IPS DF 6.9 (cell line): Measurements from ENCODE around the gene NFIB.

Experiments
- DNase-seq: peaks from one replicate; pipeline ENCODE4 v3.0.0-alpha.2; 2013; ENCODE audit warnings: low read depth, low spot score
- H3K27ac ChIP-seq: one replicate; pipeline ENCODE4 v1.5.1; 2013; ENCODE audit warnings: low read length, control low read depth
- H3K27me3 ChIP-seq: 2 replicates; pipeline ENCODE4 v1.6.1; 2013; ENCODE audit warnings: mild to moderate bottlenecking, low read length; ENCODE audit not compliant: control insufficient read depth, insufficient read depth
- H3K36me3 ChIP-seq: 2 replicates; pipeline ENCODE4 v1.6.1; 2013; ENCODE audit warnings: low read length; ENCODE audit not compliant: control insufficient read depth, insufficient read depth
- H3K4me1 ChIP-seq: 2 replicates; pipeline ENCODE4 v1.6.1; 2013; ENCODE audit warnings: low read length; ENCODE audit not compliant: control insufficient read depth, insufficient read depth
- H3K4me3 ChIP-seq: 2 replicates; pipeline ENCODE4 v1.5.1; 2013; ENCODE audit warnings: mild to moderate bottlenecking, low read length
- H3K9me3 ChIP-seq: 2 replicates; pipeline ENCODE4 v1.6.1; 2013; ENCODE audit warnings: low read length, inconsistent platforms; ENCODE audit not compliant: control insufficient read depth, insufficient read depth
- WGBS: extraction: QIAGEN DNeasy Blood & Tissue Kit; methylation state at CpG from one replicate; pipeline ENCODE4 v1.1.7; 2013; ENCODE audit warnings: mixed read lengths, missing lambda C conversion rate; ENCODE audit not compliant: insufficient read length, insufficient coverage; 5-methylcytosine and 5-hydroxymethylcytosine counted together

NFIB gene

GRCh38 chr9:14188538-14188937, 125.4 kb downstream of the NFIB start:
- Histone ChIP-seq H3K36me3 (no peaks in the 10 kb centered on the region), H3K9me3 (no peaks in the 10 kb centered on the region), H3K4me3 (no peak overlapping the region), H3K27me3 (no peaks in the 10 kb centered on the region), H3K4me1 (no peaks in the 10 kb centered on the region), H3K27ac (no peak overlapping the region)
- DNase-seq = no peak
- WGBS = no CpG with 5 or more reads among the region's 3 CpGs

GRCh38 chr9:14188011-14188410, 125.9 kb downstream of the NFIB start:
- Histone ChIP-seq H3K4me3 (no peak overlapping the region), H3K36me3 (no peaks in the 10 kb centered on the region), H3K27ac (no peak overlapping the region), H3K4me1 (no peaks in the 10 kb centered on the region), H3K9me3 (no peaks in the 10 kb centered on the region), H3K27me3 (no peaks in the 10 kb centered on the region)
- no CpG with 5 or more reads among the region's 2 CpGs for WGBS
- DNase-seq = no peak

- no peaks in the 10 kb centered on the region for H3K9me3 ChIP-seq
- H3K36me3 ChIP-seq = no peaks in the 10 kb centered on the region
- no peak overlapping the region for H3K4me3 ChIP-seq
- no peak for DNase-seq
- H3K27me3 ChIP-seq = no peaks in the 10 kb centered on the region
- no CpG with 5 or more reads among the region's 1 CpG for WGBS
- H3K27ac ChIP-seq = no peak overlapping the region
- H3K4me1 ChIP-seq = no peaks in the 10 kb centered on the region
Observed at GRCh38 chr9:14186096-14186495, 127.8 kb downstream of the NFIB start.

- no peak for DNase-seq
- WGBS = no CpG with 5 or more reads among the region's 2 CpGs
- H3K4me1 ChIP-seq = no peaks in the 10 kb centered on the region
- no peaks in the 10 kb centered on the region for H3K36me3 ChIP-seq
- H3K27ac ChIP-seq = no peak overlapping the region
- H3K9me3 ChIP-seq = no peaks in the 10 kb centered on the region
- no peaks in the 10 kb centered on the region for H3K27me3 ChIP-seq
- H3K4me3 ChIP-seq = no peak overlapping the region
Observed at GRCh38 chr9:14185016-14185415, 128.9 kb downstream of the NFIB start.

GRCh38 chr9:14183001-14183400, 130.9 kb downstream of the NFIB start:
- no peaks in the 10 kb centered on the region; the same call in 1 of the 2 replicates for H3K36me3 ChIP-seq
- H3K4me1 ChIP-seq = no peaks in the 10 kb centered on the region
- no peak overlapping the region for H3K27ac ChIP-seq
- no CpG with 5 or more reads among the region's 1 CpG for WGBS
- no peak for DNase-seq
- H3K4me3 ChIP-seq = no peak overlapping the region
- no peaks in the 10 kb centered on the region for H3K9me3 ChIP-seq
- no peaks in the 10 kb centered on the region for H3K27me3 ChIP-seq

GRCh38 chr9:14180960-14181537, 132.9 kb downstream of the NFIB start:
- Histone ChIP-seq H3K4me3 (no peak overlapping the region), H3K27ac (no peak overlapping the region), H3K27me3 (no peaks in the 10 kb centered on the region), H3K36me3 (no peaks in the 10 kb centered on the region; the same call in 1 of the 2 replicates), H3K9me3 (no peaks in the 10 kb centered on the region), H3K4me1 (no peaks in the 10 kb centered on the region)
- no CpG with 5 or more reads among the region's 3 CpGs for WGBS
- no peak for DNase-seq

GRCh38 chr9:14180093-14180959, 133.6 kb downstream of the NFIB start:
- no peaks in the 10 kb centered on the region for H3K4me1 ChIP-seq
- no peak overlapping the region for H3K27ac ChIP-seq
- H3K27me3 ChIP-seq = no peaks in the 10 kb centered on the region
- no peaks in the 10 kb centered on the region for H3K9me3 ChIP-seq
- no peak for DNase-seq
- no peak overlapping the region for H3K4me3 ChIP-seq
- no CpG with 5 or more reads among the region's 11 CpGs for WGBS
- H3K36me3 ChIP-seq = no peaks in the 10 kb centered on the region; the same call in 1 of the 2 replicates

GRCh38 chr9:14179449-14179848, 134.5 kb downstream of the NFIB start:
- Histone ChIP-seq H3K9me3 (no peaks in the 10 kb centered on the region), H3K4me1 (no peaks in the 10 kb centered on the region), H3K36me3 (no peaks in the 10 kb centered on the region; the same call in 1 of the 2 replicates), H3K27ac (no peak overlapping the region), H3K27me3 (no peaks in the 10 kb centered on the region), H3K4me3 (no peak overlapping the region)
- WGBS = no CpG with 5 or more reads among the region's 3 CpGs
- no peak for DNase-seq

GRCh38 chr9:14175778-14176177, 138.2 kb downstream of the NFIB start:
- Histone ChIP-seq H3K27ac (no peak overlapping the region), H3K4me3 (no peak overlapping the region), H3K9me3 (no peaks in the 10 kb centered on the region), H3K27me3 (no peaks in the 10 kb centered on the region), H3K4me1 (no peaks in the 10 kb centered on the region), H3K36me3 (no peaks in the 10 kb centered on the region; the same call in 1 of the 2 replicates)
- DNase-seq = no peak
- no CpG with 5 or more reads among the region's 1 CpG for WGBS

GRCh38 chr9:14173713-14174112, 140.2 kb downstream of the NFIB start:
- H3K4me3 ChIP-seq = no peak overlapping the region
- no peak for DNase-seq
- H3K27me3 ChIP-seq = no peaks in the 10 kb centered on the region
- H3K4me1 ChIP-seq = no peaks in the 10 kb centered on the region
- H3K9me3 ChIP-seq = no peaks in the 10 kb centered on the region
- WGBS = no CpG with 5 or more reads among the region's 2 CpGs
- H3K36me3 ChIP-seq = no peaks in the 10 kb centered on the region
- H3K27ac ChIP-seq = no peak overlapping the region
